Upper lobe of right lung (tissue), 1 donor: Measurements from ENCODE around the gene TMA16. TPM values are rescaled to one million over a fixed set of nuclear protein-coding genes. Genes with fewer than 3 reads are reported as not detected.

Experiments
- ATAC-seq: fragments of 200-7000 bp; cut with Tn5 transposase; one replicate; pipeline ENCODE4 v1.9.1; 2020; ENCODE audit warnings: mild to moderate bottlenecking, moderate library complexity
- DNase-seq: peaks from one replicate; pipeline ENCODE4 v3.0.0-alpha.2; 2020
- H3K27ac ChIP-seq: fragments of 200-600 bp; one replicate; pipeline ENCODE4 v1.8.0; 2022
- H3K27me3 ChIP-seq: fragments of 200-600 bp; one replicate; pipeline ENCODE4 v1.8.0; 2022; ENCODE audit warnings: mild to moderate bottlenecking
- H3K36me3 ChIP-seq: fragments of 200-600 bp; one replicate; pipeline ENCODE4 v1.8.0; 2022
- H3K4me1 ChIP-seq: fragments of 200-600 bp; one replicate; pipeline ENCODE4 v1.8.0; 2022
- H3K4me3 ChIP-seq: fragments of 200-600 bp; one replicate; pipeline ENCODE4 v1.8.0; 2022; ENCODE audit warnings: mild to moderate bottlenecking
- H3K9me3 ChIP-seq: fragments of 200-600 bp; one replicate; pipeline ENCODE4 v1.8.0; 2022
- CTCF ChIP-seq: fragments of 200-600 bp; IDR thresholded peaks from one replicate; pipeline ENCODE4 v1.8.0; 2022; ENCODE audit warnings: antibody characterized with exemption
- intact Hi-C: fragments of 100-400 bp; cut with DNase I; formaldehyde crosslinking; loops from one replicate; pipeline ENCODE4 v1.11.0; 2022
- total RNA-seq: library from RNA; stranded (reverse); fragmentation: NEBNext Ultra II Directional; extraction: Animal tissue kit (Norgen Biotek cat#: 25700); gene quantifications from one replicate; pipeline ENCODE4 v1.2.1, GENCODE V29; 2021
- donor health status: DM: no; HTN: yes; CAD: no; lungs with severe emphysema.

Gene TMA16
- total RNA-seq, 1 donor from 2014 or later = 18.8 TPM

- H3K27me3 ChIP-seq = no peaks in the 10 kb centered on the region
- no peaks in the 10 kb centered on the region for H3K4me1 ChIP-seq
- no peak overlapping the region for H3K4me3 ChIP-seq
- no peak for TF ChIP-seq CTCF
- no peak overlapping the region for H3K27ac ChIP-seq
- H3K36me3 ChIP-seq = no peaks in the 10 kb centered on the region
- H3K9me3 ChIP-seq = no peaks in the 10 kb centered on the region
- no peak for ATAC-seq
- intact Hi-C loops = no loop called here
- DNase-seq = no peak
Observed at GRCh38 chr4:163562496-163562895, 68.0 kb downstream of the TMA16 start.

- no peak overlapping the region for H3K27ac ChIP-seq
- H3K9me3 ChIP-seq = no peaks in the 10 kb centered on the region
- DNase-seq (no peak), ATAC-seq (no peak)
- no peaks in the 10 kb centered on the region for H3K27me3 ChIP-seq
- H3K4me1 ChIP-seq = no peaks in the 10 kb centered on the region
- TF ChIP-seq CTCF = no peak
- intact Hi-C loops = no loop called here
- no peaks in the 10 kb centered on the region for H3K36me3 ChIP-seq
- no peak overlapping the region for H3K4me3 ChIP-seq
Observed at GRCh38 chr4:163563592-163563991, 69.1 kb downstream of the TMA16 start.

GRCh38 chr4:163564221-163564720 is 69.8 kb downstream of the TMA16 start:
- Histone ChIP-seq H3K27ac (no peak overlapping the region), H3K27me3 (no peaks in the 10 kb centered on the region), H3K36me3 (no peaks in the 10 kb centered on the region), H3K9me3 (no peaks in the 10 kb centered on the region), H3K4me3 (no peak overlapping the region), H3K4me1 (no peaks in the 10 kb centered on the region)
- ATAC-seq (no peak), DNase-seq (no peak)
- intact Hi-C loops = no loop called here
- no peak for TF ChIP-seq CTCF

GRCh38 chr4:163565226-163566135 is 71.0 kb downstream of the TMA16 start:
- Histone ChIP-seq H3K27me3 (no peaks in the 10 kb centered on the region), H3K36me3 (no peaks in the 10 kb centered on the region), H3K4me1 (no peaks in the 10 kb centered on the region), H3K9me3 (no peaks in the 10 kb centered on the region), H3K27ac (no peak overlapping the region), H3K4me3 (no peak overlapping the region)
- DNase-seq (no peak), ATAC-seq (no peak)
- TF ChIP-seq CTCF = no peak
- intact Hi-C loops = no loop called here

GRCh38 chr4:163566257-163566796 is 71.8 kb downstream of the TMA16 start:
- no peak for DNase-seq
- H3K27ac ChIP-seq = no peak overlapping the region
- H3K36me3 ChIP-seq = no peaks in the 10 kb centered on the region
- H3K27me3 ChIP-seq = no peaks in the 10 kb centered on the region
- intact Hi-C loops = no loop called here
- H3K4me1 ChIP-seq = no peaks in the 10 kb centered on the region
- TF ChIP-seq CTCF = no peak
- no peaks in the 10 kb centered on the region for H3K9me3 ChIP-seq
- no peak for ATAC-seq
- no peak overlapping the region for H3K4me3 ChIP-seq
